Fibroblast of mammary gland (primary cell): ENCODE data around the gene LILRA1.

ENCODE experiments used
- DNase-seq: peaks from one replicate; pipeline ENCODE4 v3.0.0-alpha.2; 2010; ENCODE audit warnings: low read depth
- H3K4me3 ChIP-seq: 2 replicates; pipeline ENCODE4 v1.5.1; 2011; ENCODE audit warnings: low read depth, mild to moderate bottlenecking, low read length, moderate library complexity; ENCODE audit not compliant: control insufficient read depth
- TF ChIP-seq, protein P1 (sequence below): conservative IDR thresholded peaks from 2 replicates; pipeline ENCODE4 v1.5.1; 2011; ENCODE audit warnings: low read depth, low read length, inconsistent platforms; ENCODE audit not compliant: control insufficient read depth, insufficient read depth

Gene LILRA1

DNA sequence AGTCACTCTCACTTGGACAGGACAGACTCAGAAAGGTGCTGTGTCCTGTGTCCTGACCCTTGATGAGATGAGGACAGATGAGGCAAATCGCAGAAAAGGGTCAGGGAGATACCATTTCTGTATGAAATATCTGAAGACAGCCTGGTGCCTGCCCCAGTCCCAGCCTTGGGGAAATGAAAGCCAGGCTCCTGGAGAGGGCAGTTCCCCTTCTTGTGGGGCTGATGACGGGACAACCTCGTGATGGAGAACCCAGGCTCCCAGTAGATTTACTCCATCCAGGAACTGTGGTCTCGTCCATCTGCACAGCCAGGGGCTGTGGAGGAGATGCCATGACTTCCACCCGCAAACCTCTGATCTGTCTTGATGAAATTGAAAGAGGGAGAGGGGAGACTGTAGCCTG, 50.6 kb downstream of the LILRA1 start:
- H3K4me3 ChIP-seq = no peak overlapping the region
- TF ChIP-seq, protein P1, sequence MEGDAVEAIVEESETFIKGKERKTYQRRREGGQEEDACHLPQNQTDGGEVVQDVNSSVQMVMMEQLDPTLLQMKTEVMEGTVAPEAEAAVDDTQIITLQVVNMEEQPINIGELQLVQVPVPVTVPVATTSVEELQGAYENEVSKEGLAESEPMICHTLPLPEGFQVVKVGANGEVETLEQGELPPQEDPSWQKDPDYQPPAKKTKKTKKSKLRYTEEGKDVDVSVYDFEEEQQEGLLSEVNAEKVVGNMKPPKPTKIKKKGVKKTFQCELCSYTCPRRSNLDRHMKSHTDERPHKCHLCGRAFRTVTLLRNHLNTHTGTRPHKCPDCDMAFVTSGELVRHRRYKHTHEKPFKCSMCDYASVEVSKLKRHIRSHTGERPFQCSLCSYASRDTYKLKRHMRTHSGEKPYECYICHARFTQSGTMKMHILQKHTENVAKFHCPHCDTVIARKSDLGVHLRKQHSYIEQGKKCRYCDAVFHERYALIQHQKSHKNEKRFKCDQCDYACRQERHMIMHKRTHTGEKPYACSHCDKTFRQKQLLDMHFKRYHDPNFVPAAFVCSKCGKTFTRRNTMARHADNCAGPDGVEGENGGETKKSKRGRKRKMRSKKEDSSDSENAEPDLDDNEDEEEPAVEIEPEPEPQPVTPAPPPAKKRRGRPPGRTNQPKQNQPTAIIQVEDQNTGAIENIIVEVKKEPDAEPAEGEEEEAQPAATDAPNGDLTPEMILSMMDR = no peak
- no peak for DNase-seq

DNA sequence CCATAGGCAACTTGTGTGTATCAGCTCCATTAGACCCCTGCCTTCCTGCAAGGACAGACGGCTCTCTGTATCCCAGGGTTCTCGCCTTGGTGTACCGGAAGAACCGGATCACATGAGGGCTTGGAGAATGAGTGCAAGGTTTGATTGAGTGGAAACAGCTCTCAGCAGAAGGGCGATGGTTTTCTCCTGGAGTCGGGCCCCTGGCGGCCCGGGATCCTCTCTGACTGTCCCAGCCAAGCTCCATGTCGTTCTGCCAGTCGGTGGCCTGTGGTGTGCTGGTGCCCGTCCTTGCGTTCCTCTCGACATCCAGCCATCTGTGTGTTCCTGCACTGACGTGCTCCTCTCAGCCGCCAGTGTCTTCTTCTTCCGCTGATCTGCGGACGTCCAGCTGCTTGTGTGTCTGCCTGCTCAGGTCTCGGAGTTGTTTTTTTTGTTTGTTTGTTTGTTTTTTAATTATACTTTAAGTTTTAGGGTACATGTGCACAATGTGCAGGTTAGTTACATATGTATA, 53.0 kb downstream of the LILRA1 start:
- no peak overlapping the region for H3K4me3 ChIP-seq
- TF ChIP-seq, protein P1 = no peak
- no peak for DNase-seq

DNA sequence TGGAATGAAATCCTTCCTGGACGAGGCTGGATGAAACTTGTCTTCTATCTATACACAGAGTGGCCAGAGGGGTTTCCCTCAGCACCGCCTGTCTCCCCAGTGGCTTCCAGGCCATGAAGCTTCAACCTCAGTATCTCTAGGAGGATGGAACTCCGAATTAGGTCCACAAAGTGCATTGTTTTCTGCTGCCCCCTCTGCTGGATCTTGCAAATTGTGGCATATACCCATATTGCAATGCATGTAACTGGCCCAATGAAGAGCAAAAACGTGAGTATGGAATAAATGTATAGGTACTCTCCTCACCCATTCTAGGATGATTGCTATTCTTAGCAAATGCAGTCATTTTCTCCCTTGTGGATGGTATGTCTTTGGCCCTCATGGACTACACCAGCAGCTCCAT, 54.7 kb downstream of the LILRA1 start:
- TF ChIP-seq, protein P1 = no peak
- no peak for DNase-seq
- H3K4me3 ChIP-seq = no peak overlapping the region

DNA sequence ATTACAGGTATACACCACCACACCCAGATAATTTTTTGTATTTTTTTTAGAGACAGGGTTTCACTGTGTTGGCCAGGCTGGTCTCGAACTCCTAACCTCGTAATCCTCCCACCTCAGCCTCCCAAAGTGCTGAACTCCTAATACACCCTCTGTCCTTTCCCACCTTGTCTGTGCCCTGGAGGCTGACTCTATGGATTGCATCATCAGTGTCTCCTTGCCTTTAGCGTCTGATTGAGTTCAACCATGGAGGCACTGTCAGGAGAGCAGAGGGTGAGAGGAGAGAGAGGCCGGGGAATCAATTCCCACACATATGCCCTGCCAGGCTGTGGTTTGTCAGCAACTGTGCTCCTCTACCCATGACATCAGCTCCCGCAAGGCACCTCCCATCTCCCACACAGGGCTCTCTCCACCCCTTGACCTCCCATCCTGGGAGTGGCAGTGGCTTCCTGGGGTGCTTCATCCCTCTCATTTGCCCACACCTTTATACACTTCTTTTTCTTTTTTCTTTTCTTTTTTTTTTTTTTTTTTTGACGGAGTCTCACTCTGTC, 56.8 kb downstream of the LILRA1 start:
- DNase-seq = no peak

More for the DNA sequence above, 56.8 kb downstream of the LILRA1 start:
- TF ChIP-seq, protein P1 = no peak
- H3K4me3 ChIP-seq = no peak overlapping the region
